ENCODE data around the gene SKOR2. TPM values are rescaled to one million over a fixed set of nuclear protein-coding genes. Genes with fewer than 3 reads are reported as not detected.

The SKOR2 gene
- total and polyA plus RNA-seq, 7 experiments from 2014 or later: not detected

Other genes with a start within 250 kb of the SKOR2 start
- gene ELOA2, start 216.0 kb downstream of the SKOR2 start, total RNA-seq: not detected
- not detected for gene ELOA2, start 216.0 kb downstream of the SKOR2 start, polyA plus RNA-seq
- gene HDHD2, start 101.2 kb downstream of the SKOR2 start, total RNA-seq: 10 to 100 TPM; 22.7 to 45.7 (median 38.0) TPM
- gene HDHD2, start 101.2 kb downstream of the SKOR2 start, polyA plus RNA-seq: 10 to 100 TPM; 45.6 to 58.7 TPM
- 10 to 100 TPM in 1 of 5 experiments, 1 to 10 TPM in 4; 3.5 to 13.4 (median 8.8) TPM for gene IER3IP1, start 75.3 kb downstream of the SKOR2 start, total RNA-seq
- 10 to 100 TPM; 12.6 to 20.7 TPM for gene IER3IP1, start 75.3 kb downstream of the SKOR2 start, polyA plus RNA-seq